H1 (cell line): ENCODE results near the gene PROK1. TPM values are rescaled to one million over a fixed set of nuclear protein-coding genes. Genes with fewer than 3 reads are reported as not detected.

Source experiments
- CTCF ChIA-PET: fragments of 300-600 bp; sonication (Branson Sonifier 250); formaldehyde crosslinking; loops from one replicate; lab custom pipeline; 2021; ENCODE audit not compliant: partially characterized antibody; lab: Charles Lee
- POLR2A ChIA-PET: fragments of 300-600 bp; sonication (Branson Sonifier 250); formaldehyde crosslinking; loops from one replicate; lab custom pipeline; 2021; ENCODE audit warnings: inconsistent platforms; ENCODE audit not compliant: partially characterized antibody; lab: Charles Lee
- DNase-seq, 2 experiments: peaks; one replicate each; pipeline versions ENCODE4 v3.0.0 to v3.0.0-alpha.2; 2010 to 2022; ENCODE audit warnings: low spot score in 2 of 2, low read depth in 1 of 2, mixed read lengths in 1 of 2
- FAIRE-seq: peaks from 2 replicates; lab custom pipeline; 2011; peaks lifted over from hg19 to GRCh38; lab: Jason Lieb, UNC
- H2AFZ ChIP-seq: 2 replicates; pipeline ENCODE4 v1.8.1; 2012; ENCODE audit warnings: low read length, inconsistent platforms
- H2AK5ac ChIP-seq: 2 replicates; pipeline ENCODE4 v1.6.1; 2013; ENCODE audit warnings: low read depth, low read length
- H2BK120ac ChIP-seq: replicated peaks from 2 replicates; pipeline ENCODE3; 2013; ENCODE audit warnings: low read depth, low read length, inconsistent platforms
- H2BK12ac ChIP-seq: 2 replicates; pipeline ENCODE4 v1.6.1; 2013; ENCODE audit warnings: low read depth, low read length
- H2BK15ac ChIP-seq: 2 replicates; pipeline ENCODE4 v1.6.1; 2013; ENCODE audit warnings: low read length
- H2BK20ac ChIP-seq: 2 replicates; pipeline ENCODE4 v1.6.1; 2013; ENCODE audit warnings: low read length
- H2BK5ac ChIP-seq: 2 replicates; pipeline ENCODE4 v1.6.1; 2013; ENCODE audit warnings: low read depth, low read length
- H3K14ac ChIP-seq: 2 replicates; pipeline ENCODE4 v1.6.1; 2013; ENCODE audit warnings: inconsistent platforms; ENCODE audit not compliant: insufficient read length
- H3K18ac ChIP-seq: 2 replicates; pipeline ENCODE4 v1.6.1; 2013; ENCODE audit warnings: low read length; ENCODE audit errors: extremely low read depth
- H3K23ac ChIP-seq: 2 replicates; pipeline ENCODE4 v1.6.1; 2013; ENCODE audit warnings: inconsistent platforms; ENCODE audit not compliant: insufficient read length
- H3K23me2 ChIP-seq: 2 replicates; pipeline ENCODE4 v1.6.1; 2013; ENCODE audit warnings: low read depth, low read length
- H3K27ac ChIP-seq: 2 replicates; pipeline ENCODE4 v1.6.1; 2011; ENCODE audit warnings: low read depth, low read length, inconsistent platforms
- H3K27me3 ChIP-seq, 4 experiments: replicated peaks in 1 of 4; 1 replicate in 1 of 4; 2 replicates in 3 of 4; pipeline versions ENCODE4 v1.6.1 to v1.8.1; 2011 to 2013; ENCODE audit warnings: low read length in 3 of 4, mild to moderate bottlenecking in 3 of 4, inconsistent platforms in 2 of 4, mixed read lengths in 2 of 4, moderate library complexity in 1 of 4; ENCODE audit not compliant: control insufficient read depth in 3 of 4, insufficient read depth in 3 of 4; ENCODE audit errors: extremely low read depth in 1 of 4
- H3K36me3 ChIP-seq, 4 experiments: 2 replicates each; pipeline versions ENCODE4 v1.6.1 to v1.8.1; 2011 to 2013; ENCODE audit warnings: mild to moderate bottlenecking in 4 of 4, low read length in 3 of 4, moderate library complexity in 2 of 4, control low read depth in 1 of 4, inconsistent platforms in 1 of 4; ENCODE audit not compliant: insufficient read depth in 4 of 4, control insufficient read depth in 2 of 4
- H3K4ac ChIP-seq: replicated peaks from 2 replicates; pipeline ENCODE3; 2013; ENCODE audit warnings: low read length, low read depth, mixed read lengths, inconsistent platforms; ENCODE audit not compliant: insufficient read length
- H3K4me1 ChIP-seq, 4 experiments: replicated peaks in 1 of 4; 1 replicate in 1 of 4; 2 replicates in 3 of 4; pipeline versions ENCODE4 v1.6.1 to v1.8.1; 2011 to 2013; ENCODE audit warnings: low read length in 3 of 4, inconsistent platforms in 2 of 4, mixed read lengths in 1 of 4; ENCODE audit not compliant: insufficient read depth in 4 of 4, control insufficient read depth in 3 of 4
- H3K4me2 ChIP-seq, 2 experiments: 2 replicates each; pipeline versions ENCODE4 v1.6.1 to v1.8.1; 2011 to 2013; ENCODE audit warnings: low read depth in 2 of 2, low read length in 2 of 2, control low read depth in 1 of 2, inconsistent platforms in 1 of 2, mild to moderate bottlenecking in 1 of 2; ENCODE audit not compliant: insufficient read depth in 1 of 2
- H3K4me3 ChIP-seq, 4 experiments: fragments of 200-600, 300-600 bp in 1 of 4; sonication (generic), shearing (Covaris generic), sonication (Bioruptor Twin) in 1 of 4; 2 replicates each; pipeline versions ENCODE4 v1.5.1 to v1.8.1; 2011 to 2016; ENCODE audit warnings: low read length in 4 of 4, low read depth in 3 of 4, control low read depth in 2 of 4, inconsistent platforms in 2 of 4, mild to moderate bottlenecking in 2 of 4, mixed read lengths in 1 of 4, moderate library complexity in 1 of 4; ENCODE audit not compliant: insufficient read depth in 2 of 4; ENCODE audit errors: extremely low read depth in 1 of 4
- H3K56ac ChIP-seq: replicated peaks from 2 replicates; pipeline ENCODE3; 2013; ENCODE audit warnings: low read depth, mild to moderate bottlenecking, mixed read lengths, low read length, inconsistent platforms; ENCODE audit not compliant: insufficient read length
- H3K79me1 ChIP-seq: 2 replicates; pipeline ENCODE4 v1.6.1; 2013; ENCODE audit warnings: low read depth, low read length, control low read depth
- H3K79me2 ChIP-seq, 2 experiments: 2 replicates each; pipeline versions ENCODE4 v1.6.1 to v1.8.1; 2012 to 2013; ENCODE audit warnings: low read length in 2 of 2, mild to moderate bottlenecking in 2 of 2, inconsistent platforms in 1 of 2; ENCODE audit not compliant: insufficient read depth in 2 of 2, control insufficient read depth in 1 of 2
- H3K9ac ChIP-seq, 4 experiments: replicated peaks in 1 of 4; 1 replicate in 1 of 4; 2 replicates in 3 of 4; pipeline versions ENCODE4 v1.6.1 to v1.8.1; 2011 to 2013; ENCODE audit warnings: low read depth in 3 of 4, low read length in 3 of 4, control low read depth in 2 of 4, mild to moderate bottlenecking in 2 of 4, moderate library complexity in 2 of 4, inconsistent platforms in 1 of 4; ENCODE audit errors: extremely low read depth in 1 of 4
- H3K9me3 ChIP-seq, 2 experiments: 2 replicates each; pipeline versions ENCODE4 v1.6.1 to v1.8.1; 2012 to 2013; ENCODE audit warnings: mild to moderate bottlenecking in 2 of 2, moderate library complexity in 2 of 2, control low read depth in 1 of 2, inconsistent platforms in 1 of 2, low read depth in 1 of 2, low read length in 1 of 2, mixed read lengths in 1 of 2; ENCODE audit not compliant: insufficient read depth in 2 of 2
- H4K20me1 ChIP-seq, 2 experiments: replicated peaks in 1 of 2; 2 replicates each; pipeline versions ENCODE3 to v1.8.1; 2011 to 2013; ENCODE audit warnings: inconsistent platforms in 2 of 2, low read length in 2 of 2, mild to moderate bottlenecking in 1 of 2; ENCODE audit not compliant: insufficient read depth in 2 of 2, control insufficient read depth in 1 of 2
- H4K5ac ChIP-seq: 2 replicates; pipeline ENCODE4 v1.6.1; 2013; ENCODE audit warnings: low read length, low read depth, mixed read lengths, inconsistent platforms; ENCODE audit not compliant: insufficient read length
- H4K8ac ChIP-seq: 2 replicates; pipeline ENCODE4 v1.8.0; 2013; ENCODE audit warnings: mild to moderate bottlenecking, moderate library complexity, low read length, inconsistent platforms; ENCODE audit not compliant: insufficient read depth; ENCODE audit errors: extremely low read depth
- H4K91ac ChIP-seq: replicated peaks from 2 replicates; pipeline ENCODE3; 2013; ENCODE audit warnings: low read length, mixed read lengths, inconsistent platforms; ENCODE audit not compliant: insufficient read length
- CBX5 ChIP-seq: fragments of 300-800, 300-1000 bp; sonication (generic); IDR thresholded peaks from 2 replicates; pipeline ENCODE4 v1.7.1; 2016; ENCODE audit warnings: antibody characterized with exemption, low read length, low read depth
- HDAC2 ChIP-seq, 2 experiments: fragments of 300-600 bp in 1 of 2; sonication (generic) in 1 of 2; IDR thresholded peaks; 2 replicates each; pipeline ENCODE4 v1.6.1; 2011 to 2012; ENCODE audit warnings: low read depth in 2 of 2, low read length in 2 of 2, mild to moderate bottlenecking in 2 of 2, moderate library complexity in 2 of 2, borderline replicate concordance in 1 of 2, inconsistent platforms in 1 of 2
- JUND ChIP-seq: IDR thresholded peaks from 2 replicates; pipeline ENCODE4 v1.6.1; 2011; ENCODE audit warnings: mild to moderate bottlenecking, improper control_type of control experiment, low read length
- NRF1 ChIP-seq: IDR thresholded peaks from 2 replicates; pipeline ENCODE4 v1.6.1; 2011; ENCODE audit warnings: mild to moderate bottlenecking, low read depth, low read length, improper control_type of control experiment
- RBBP5 ChIP-seq: IDR thresholded peaks from 2 replicates; pipeline ENCODE4 v1.7.1; 2012; ENCODE audit warnings: low read depth, mild to moderate bottlenecking, inconsistent platforms, low read length, moderate library complexity, borderline replicate concordance
- RFX5 ChIP-seq: IDR thresholded peaks from 2 replicates; pipeline ENCODE4 v1.6.1; 2011; ENCODE audit warnings: low read depth, low read length, improper control_type of control experiment, borderline replicate concordance
- SAP30 ChIP-seq: fragments of 300-600 bp; sonication (generic); IDR thresholded peaks from 2 replicates; pipeline ENCODE4 v1.7.1; 2012; ENCODE audit warnings: low read length, moderate library complexity, mild to moderate bottlenecking, inconsistent platforms; ENCODE audit not compliant: insufficient read depth, insufficient replicate concordance
- SP4 ChIP-seq: IDR thresholded peaks from 2 replicates; pipeline ENCODE4 v1.6.1; 2012; ENCODE audit warnings: low read length, inconsistent platforms
- SRF ChIP-seq: IDR thresholded peaks from 2 replicates; pipeline ENCODE4 v1.6.1; 2011; ENCODE audit warnings: mild to moderate bottlenecking, low read depth, low read length, moderate library complexity
- USF2 ChIP-seq: IDR thresholded peaks from 2 replicates; pipeline ENCODE4 v1.6.1; 2011; ENCODE audit warnings: low read length, improper control_type of control experiment
- ZNF274 ChIP-seq: IDR thresholded peaks from 2 replicates; pipeline ENCODE4 v1.7.0; 2012; ENCODE audit warnings: low read length, borderline replicate concordance; ENCODE audit errors: extremely low read depth
- WGBS, 2 experiments: shearing (Covaris generic) in 1 of 2; methylation state at CpG; one replicate each; pipeline versions ENCODE4 v1.1.6 to v1.1.7; 2013 to 2015; ENCODE audit warnings: low lambda C conversion rate in 2 of 2, mixed read lengths in 2 of 2, inconsistent platforms in 1 of 2, low coverage in 1 of 2, missing lambda C conversion rate in 1 of 2; ENCODE audit not compliant: insufficient replicate concordance in 2 of 2, insufficient coverage in 1 of 2, insufficient read length in 1 of 2; ENCODE audit errors: extremely low coverage in 1 of 2, missing lambda C conversion rate in 1 of 2; 5-methylcytosine and 5-hydroxymethylcytosine counted together
- polyA plus RNA-seq, 7 experiments: library from polyadenylated mRNA; depleted of rRNA in 3 of 7; stranded (reverse) in 5 of 7; unstranded in 2 of 7; fragments of >200 nt in 5 of 7; fragments of 200-250 nt in 2 of 7; gene quantifications; 1 replicate in 5 of 7; 2 replicates in 1 of 7; 4 replicates in 1 of 7; pipeline versions ENCODE4 v1.2.1 to v1.2.3, GENCODE V29; 2011 to 2013; ENCODE audit warnings: missing spikeins in 2 of 7, mixed read lengths in 2 of 7
- total RNA-seq: library from RNA; stranded (reverse); fragmentation: NEBNext Ultra II Directional; extraction: Animal tissue kit (Norgen Biotek cat#: 25700); gene quantifications from 2 replicates; pipeline ENCODE4 v1.2.1, GENCODE V29; 2021
- TF ChIP-seq, protein P1 (sequence below): IDR thresholded peaks from 2 replicates; pipeline ENCODE4 v1.6.1; 2011; ENCODE audit warnings: low read depth, mild to moderate bottlenecking, low read length; ENCODE audit not compliant: insufficient read depth

Gene PROK1
- total and polyA plus RNA-seq, 2 of the 8 experiments (the other 6 are each of a cell fraction or from before 2014, with no cell fraction given) = 0.12 TPM; not detected in 1

GRCh38 chr1:110485725-110486124, 34.8 kb downstream of the PROK1 start:
- 0 out of 2 replicates have a peak overlapping the region, but pooled peaks have one; percentile 68 for H2BK12ac ChIP-seq
- H4K8ac ChIP-seq = no peak overlapping the region
- H3K36me3 ChIP-seq = no peaks in the 10 kb centered on the region
- H4K20me1 ChIP-seq = no peaks in the 10 kb centered on the region
- H3K14ac ChIP-seq = no peak overlapping the region
- H2BK20ac ChIP-seq = no peak overlapping the region
- no peak overlapping the region for H3K9ac ChIP-seq
- POLR2A ChIA-PET = no interaction called here
- H2AK5ac ChIP-seq = no peak overlapping the region
- H3K27ac ChIP-seq = no peak overlapping the region
- H3K9me3 ChIP-seq = no peaks in the 10 kb centered on the region
- no peak overlapping the region for H2AFZ ChIP-seq
- no peak overlapping the region for H3K4me3 ChIP-seq
- DNase-seq (no peak), FAIRE-seq (no peak)
- H3K18ac ChIP-seq = no peak overlapping the region
- H4K91ac ChIP-seq = no peak overlapping the region
- no peaks in the 10 kb centered on the region for H3K79me1 ChIP-seq
- WGBS, 2 experiments = 91% methylated on average over 2 of the region's 2 CpGs; no CpG with 5 or more reads in 1 of the 2 experiments
- H2BK120ac ChIP-seq = no peak overlapping the region
- H3K56ac ChIP-seq = no peak overlapping the region
- no peak overlapping the region for H3K4me2 ChIP-seq
- H3K79me2 ChIP-seq = no peaks in the 10 kb centered on the region
- no peak overlapping the region for H2BK15ac ChIP-seq
- no peak overlapping the region for H3K23ac ChIP-seq
- H3K4ac ChIP-seq = no peak overlapping the region
- CTCF ChIA-PET = interaction anchor here (0.7 to 3.5 kb wide), 6 partner anchors 10 to 284 kb away, joined by 3 to 27 read pairs (median 4); no protein-coding TSS in a partner anchor
- H3K23me2 ChIP-seq = no peaks in the 10 kb centered on the region
- H3K27me3 ChIP-seq = no peaks in the 10 kb centered on the region; a peak in 1 of 7 replicates
- H2BK5ac ChIP-seq = no peak overlapping the region
- peaks cover 6 to 24% (median 10%) of the 10 kb centered on the region in 4 experiments for H3K4me1 ChIP-seq
- no peak overlapping the region for H4K5ac ChIP-seq
- TF ChIP-seq RBBP5 (no peak), USF2 (no peak), HDAC2 (IDR thresholded peaks at IDR 0.05; ENCODE audit: borderline replicate concordance in 1 of 2, low read depth in 2 of 2, low read length in 2 of 2) (no peak), RFX5 (no peak), SRF (no peak), CBX5 (no peak), SP4 (no peak), NRF1 (no peak), SAP30 (no peak), ZNF274 (no peak), JUND (no peak)
- TF ChIP-seq, protein P1, sequence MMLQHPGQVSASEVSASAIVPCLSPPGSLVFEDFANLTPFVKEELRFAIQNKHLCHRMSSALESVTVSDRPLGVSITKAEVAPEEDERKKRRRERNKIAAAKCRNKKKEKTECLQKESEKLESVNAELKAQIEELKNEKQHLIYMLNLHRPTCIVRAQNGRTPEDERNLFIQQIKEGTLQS = no peak
